Hematopoietic multipotent progenitor cell (in vitro differentiated cells): ENCODE measurements around the gene CLSTN2. TPM values are rescaled to one million over a fixed set of nuclear protein-coding genes. Genes with fewer than 3 reads are reported as not detected.
A peak's percentile ranks its signal among the peaks of the same experiment; 100 is the strongest.

Experiments used
- DNase-seq, 3 donors: peaks; one replicate each; pipeline ENCODE4 v3.0.0-alpha.2; 2011 to 2015; ENCODE audit warnings: low read depth in 2 of 3, low spot score in 2 of 3
- total RNA-seq: library from RNA; depleted of rRNA; stranded (reverse); fragments of >200 nt; gene quantifications from one replicate; pipeline ENCODE4 v1.2.3, GENCODE V29; 2012

The CLSTN2 gene
- under 0.01 TPM for total RNA-seq

DNA sequence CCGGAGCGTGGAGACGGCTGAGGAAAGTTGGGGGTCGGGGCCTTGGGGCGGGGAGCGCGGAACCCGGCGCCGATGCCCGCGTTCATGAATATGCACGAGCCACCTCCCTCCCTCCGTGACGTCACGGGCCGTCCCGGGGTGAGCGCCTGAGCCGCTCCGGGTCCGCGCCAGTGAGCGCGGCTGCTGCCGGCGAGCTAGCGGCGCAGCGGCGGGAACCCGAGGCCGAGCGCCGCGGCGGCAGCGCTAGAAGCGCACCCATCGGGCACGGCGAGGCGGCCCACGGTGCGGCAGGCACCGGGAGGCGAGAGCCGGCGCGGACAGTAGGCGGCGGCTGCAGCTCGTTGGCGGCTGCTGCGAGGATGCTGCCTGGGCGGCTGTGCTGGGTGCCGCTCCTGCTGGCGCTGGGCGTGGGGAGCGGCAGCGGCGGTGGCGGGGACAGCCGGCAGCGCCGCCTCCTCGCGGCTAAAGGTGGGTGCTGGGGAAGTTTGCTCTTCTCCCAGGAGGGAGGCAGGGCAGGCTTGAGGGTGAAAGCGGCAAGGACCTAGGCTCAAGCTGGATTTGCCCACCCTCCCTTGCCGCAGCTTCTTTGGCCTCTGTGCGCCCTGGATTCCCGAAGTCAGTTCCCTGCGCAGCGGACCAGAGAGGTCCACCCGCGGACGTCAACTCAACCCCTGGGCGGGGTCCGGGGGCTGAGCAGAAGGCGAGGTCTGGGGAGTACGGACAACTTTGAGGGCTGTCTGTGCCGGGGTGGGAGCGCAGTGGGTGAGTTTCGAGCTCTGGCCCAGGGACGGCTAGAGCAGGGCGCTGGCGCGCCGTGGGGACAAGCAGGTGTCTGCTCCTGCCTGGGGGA, at the start of gene CLSTN2:
TSS of gene CLSTN2 (plus strand) at position 170 of the 850 bp plus-strand sequence.
- peak in 2 of 3 donors; percentile 50 to 65 for DNase-seq

DNA sequence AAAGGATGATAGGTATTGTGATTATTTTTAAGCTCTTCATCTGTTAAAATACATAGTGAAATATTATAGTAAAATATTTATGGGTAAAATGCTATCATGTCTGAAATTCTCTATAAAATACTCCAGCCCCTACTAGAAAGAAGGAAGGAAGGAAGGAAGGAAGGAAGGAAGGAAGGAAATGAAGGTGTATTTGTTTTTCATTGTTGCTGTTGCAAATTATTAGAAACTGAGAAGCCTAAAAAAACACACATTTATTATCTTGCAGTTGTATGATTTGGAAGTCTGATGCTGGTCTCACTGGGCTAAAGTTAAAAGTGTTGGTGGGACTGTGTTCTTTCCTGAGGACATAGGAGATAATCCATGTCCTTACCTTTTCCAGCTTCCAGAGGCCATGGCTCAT, 47.6 kb upstream of the CLSTN2 start:
- no peak for DNase-seq

GRCh38 chr3:139888561-139889140, 46.3 kb upstream of the CLSTN2 start:
- DNase-seq = no peak

DNA sequence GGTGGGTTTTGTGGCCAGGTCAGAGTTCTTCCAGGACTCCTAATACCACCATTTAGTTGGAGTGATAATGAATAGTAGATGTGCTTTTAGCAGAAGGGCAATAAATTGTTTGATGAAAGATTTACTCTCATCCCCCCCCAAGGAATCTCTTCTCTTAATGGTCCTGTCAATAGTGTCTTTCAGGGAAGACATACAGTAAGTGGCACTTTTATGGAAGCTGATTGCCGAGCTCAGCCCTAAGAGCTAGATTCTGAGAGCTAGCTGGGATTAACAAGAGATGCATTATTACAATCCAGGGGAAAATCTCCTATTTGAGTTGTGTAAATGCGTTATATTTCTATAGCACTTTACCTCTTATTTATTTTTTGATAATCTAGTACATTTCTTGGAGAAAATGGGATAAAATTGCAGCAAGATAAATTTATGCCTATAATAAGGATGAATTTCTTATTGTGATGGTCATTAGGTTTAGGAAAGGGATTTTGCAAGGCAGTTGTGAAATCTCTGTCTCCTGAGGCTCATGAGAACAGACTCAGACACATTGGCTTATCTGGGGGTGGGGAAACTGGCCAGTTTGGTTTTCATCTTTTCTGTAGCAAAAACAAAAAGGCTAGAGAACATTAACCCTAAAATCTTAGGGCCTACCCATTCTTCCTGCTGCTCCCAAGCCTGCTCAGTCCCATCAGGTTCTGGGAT, 41.6 kb upstream of the CLSTN2 start:
- DNase-seq = no peak

DNA sequence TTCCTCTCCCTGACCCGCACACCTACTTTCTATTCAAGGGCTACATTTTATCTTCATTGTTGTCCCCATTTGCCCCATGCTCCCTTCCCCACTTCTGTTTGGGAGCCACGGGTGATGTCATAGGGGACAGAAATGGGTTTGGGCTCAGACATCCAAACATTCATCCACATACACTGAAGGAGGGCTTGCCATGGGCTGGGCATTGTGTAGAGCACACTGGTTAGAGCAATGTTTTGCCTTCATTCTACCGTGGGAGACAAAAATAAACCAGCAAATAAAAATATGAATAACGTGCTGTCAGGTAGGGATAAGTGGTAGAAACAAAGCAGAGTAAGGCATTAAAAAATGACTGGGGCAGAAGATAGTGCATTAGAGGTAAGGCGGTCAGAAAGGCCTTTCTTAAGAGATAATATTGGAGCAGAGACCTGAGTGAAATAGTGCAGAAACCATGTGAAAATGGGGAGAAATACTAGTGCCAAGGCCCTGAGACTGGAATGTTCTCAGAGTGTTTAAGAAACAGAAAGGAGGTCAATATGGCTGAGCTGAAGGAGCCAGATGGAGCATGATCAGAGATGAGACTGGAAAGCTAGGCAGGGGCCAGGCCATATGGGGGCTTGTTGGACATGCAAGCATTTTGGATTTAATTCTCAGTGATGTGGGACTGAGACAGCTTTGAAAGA, 40.9 kb upstream of the CLSTN2 start:
- no peak for DNase-seq

- no peak for DNase-seq
Measured at GRCh38 chr3:139894643-139894989, 40.4 kb upstream of the CLSTN2 start.

DNA sequence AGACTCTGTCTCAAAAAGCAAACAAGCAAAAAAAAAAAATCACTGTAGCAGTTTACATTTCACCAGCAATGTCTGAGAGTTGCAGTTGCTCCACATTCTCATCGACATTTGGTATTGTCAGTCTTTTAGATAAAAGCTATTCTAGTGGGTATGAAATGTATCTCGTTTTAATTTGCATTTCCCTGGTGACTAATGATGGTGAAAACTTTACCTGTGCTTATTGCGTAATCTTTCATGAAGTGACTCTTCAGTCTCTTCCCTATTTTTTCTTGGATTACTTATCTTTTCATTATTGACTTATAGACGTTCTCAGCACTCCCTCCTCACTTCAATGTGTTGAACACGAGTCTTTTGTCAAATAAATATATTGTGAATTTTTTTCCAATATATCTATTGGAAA, 37.2 kb upstream of the CLSTN2 start:
- DNase-seq = no peak

DNA sequence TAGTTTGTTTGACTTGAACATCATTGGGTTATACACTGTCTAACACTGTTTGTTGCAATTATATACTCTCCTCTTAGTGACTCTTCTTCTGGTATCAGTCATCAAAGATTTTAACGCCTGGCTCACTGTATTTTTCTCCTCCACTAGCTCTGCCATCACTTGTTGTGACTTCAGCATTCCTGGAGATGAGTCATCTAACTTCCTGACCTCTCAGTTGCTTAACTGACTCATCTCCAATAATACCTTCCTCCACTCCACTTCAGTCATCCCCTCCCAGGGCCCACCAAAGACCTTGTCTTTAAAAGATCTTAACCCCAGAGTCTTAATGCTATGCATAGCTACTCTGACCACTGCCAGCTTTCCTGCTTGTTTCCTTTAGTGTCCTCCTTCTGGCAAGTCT, 28.6 kb upstream of the CLSTN2 start:
- no peak for DNase-seq

- DNase-seq = no peak
Measured at GRCh38 chr3:139909811-139910210, 25.2 kb upstream of the CLSTN2 start.

- no peak for DNase-seq
Measured at GRCh38 chr3:139916271-139916670, 18.7 kb upstream of the CLSTN2 start.

DNA sequence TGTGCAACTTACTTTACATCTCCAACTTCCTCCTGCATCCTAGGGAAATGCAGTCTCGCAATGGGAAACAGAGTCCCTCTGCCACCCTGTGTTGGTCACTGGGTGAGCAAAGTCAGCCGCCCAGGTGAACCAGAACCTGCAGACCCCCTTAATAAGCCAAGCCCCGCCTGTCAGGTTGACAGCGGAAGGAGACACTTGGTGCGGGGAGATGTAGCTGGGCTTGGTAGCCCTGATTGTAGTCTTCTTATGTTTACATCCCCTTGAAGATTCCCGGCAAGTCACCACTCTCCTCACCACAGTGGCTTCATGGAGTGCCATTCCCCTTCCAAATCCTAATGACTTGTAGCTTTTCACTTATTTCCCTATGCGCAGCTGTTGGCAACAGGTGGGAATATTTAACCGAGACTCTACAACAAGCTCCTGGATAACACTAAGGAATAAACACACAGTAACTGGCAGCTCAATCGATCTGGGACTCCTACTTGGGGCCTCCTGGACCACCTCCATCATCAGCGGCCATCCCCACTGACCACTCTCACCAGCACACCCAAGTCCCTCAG, 17.7 kb upstream of the CLSTN2 start:
- no peak for DNase-seq

DNA sequence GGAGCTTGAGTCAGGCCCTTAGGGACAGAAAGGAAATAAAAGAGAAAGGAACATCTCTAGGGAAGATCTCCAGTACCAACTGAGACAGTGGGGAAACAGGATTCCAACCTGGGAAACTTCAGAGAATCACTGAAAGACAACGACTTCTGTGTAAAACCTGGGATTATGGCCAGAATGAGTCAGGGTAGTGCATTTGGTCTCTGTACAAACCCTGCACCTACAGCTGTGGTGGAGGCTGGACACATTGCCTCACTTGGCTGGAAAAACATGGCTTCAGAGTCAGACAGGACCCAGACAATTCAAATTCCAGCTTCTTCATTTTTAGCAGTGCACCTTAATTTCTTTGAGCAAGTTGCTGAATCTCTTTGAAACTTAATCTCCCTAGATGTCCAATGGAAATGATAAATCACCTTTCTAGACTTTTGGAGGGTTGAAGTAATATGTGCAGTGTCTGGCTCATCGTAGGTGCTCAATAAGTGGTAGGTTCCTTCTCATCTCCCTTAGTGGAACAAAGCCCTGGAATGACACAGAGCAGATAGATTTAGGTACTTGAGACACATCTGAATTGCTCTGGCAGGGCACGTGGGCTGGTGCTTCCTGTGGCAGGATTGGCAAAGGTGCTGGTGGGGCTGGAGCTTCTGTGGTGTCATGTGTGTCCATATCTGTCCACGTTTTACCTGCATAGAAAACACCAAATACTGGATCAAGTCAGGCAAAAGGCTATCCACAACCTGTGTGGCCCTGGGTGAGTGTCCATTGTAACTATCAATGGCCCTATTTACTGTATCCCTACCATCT, 6.1 kb upstream of the CLSTN2 start:
- no peak for DNase-seq

DNA sequence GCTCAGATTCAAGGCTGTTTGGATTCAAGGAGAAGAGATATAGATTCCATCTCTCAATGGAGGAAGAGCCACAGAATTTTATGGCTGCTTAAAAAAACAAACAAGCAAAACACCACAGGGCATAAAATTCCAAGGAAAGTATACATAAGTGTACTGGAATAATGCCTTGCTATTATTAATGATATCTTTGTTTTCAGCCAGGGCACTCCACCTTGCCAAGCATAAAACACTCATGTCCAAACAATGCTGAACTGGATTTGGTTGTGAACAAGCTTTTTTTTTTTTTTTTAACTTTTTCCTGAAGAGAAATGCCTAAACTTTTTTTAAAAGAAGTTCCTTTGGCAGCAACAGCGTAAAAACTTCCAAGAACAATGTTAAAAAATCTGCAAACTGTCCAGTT, 4.8 kb upstream of the CLSTN2 start:
- DNase-seq = no peak

DNA sequence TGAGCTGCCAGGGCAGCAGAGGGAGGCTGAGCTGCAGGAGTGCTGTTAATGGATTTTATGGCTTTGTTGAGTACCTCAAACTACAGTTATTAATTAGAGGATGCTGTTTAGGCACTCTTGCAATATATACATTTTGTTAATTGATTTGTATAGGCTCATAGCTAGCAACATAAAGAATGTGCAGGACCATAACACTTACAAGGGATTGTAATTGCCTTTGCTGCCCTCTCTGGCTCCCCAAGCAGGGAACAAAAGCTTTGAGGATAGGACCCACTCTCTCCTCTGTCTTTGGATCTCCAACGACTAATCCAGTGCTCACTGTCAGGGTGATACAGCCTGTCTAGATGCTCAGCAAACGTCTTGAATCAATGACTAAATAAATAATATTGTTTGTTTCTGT, 1.2 kb upstream of the CLSTN2 start:
- DNase-seq = no peak

DNA sequence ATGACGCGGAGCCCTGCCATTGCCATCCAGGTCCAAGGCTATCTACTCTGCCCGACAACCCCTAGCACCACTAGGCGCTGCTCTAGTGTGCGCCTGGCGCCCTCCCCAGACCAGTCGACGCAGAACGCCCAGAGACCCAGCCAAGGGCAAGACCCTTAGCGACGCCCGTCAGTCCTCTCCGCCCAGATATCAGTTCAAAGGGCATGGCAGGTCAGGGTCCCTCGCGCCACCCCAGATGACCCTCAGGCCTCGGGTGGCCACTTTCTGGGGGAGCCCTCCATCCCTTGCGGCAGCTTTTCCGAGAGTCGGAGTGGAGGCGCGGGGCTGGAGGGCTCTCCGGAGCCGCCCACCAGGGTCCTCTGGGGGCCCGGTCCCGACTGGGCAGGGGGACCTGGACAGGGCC, 371 bp upstream of the CLSTN2 start:
- DNase-seq = peak in 2 of 3 donors; percentile 67 to 71

DNA sequence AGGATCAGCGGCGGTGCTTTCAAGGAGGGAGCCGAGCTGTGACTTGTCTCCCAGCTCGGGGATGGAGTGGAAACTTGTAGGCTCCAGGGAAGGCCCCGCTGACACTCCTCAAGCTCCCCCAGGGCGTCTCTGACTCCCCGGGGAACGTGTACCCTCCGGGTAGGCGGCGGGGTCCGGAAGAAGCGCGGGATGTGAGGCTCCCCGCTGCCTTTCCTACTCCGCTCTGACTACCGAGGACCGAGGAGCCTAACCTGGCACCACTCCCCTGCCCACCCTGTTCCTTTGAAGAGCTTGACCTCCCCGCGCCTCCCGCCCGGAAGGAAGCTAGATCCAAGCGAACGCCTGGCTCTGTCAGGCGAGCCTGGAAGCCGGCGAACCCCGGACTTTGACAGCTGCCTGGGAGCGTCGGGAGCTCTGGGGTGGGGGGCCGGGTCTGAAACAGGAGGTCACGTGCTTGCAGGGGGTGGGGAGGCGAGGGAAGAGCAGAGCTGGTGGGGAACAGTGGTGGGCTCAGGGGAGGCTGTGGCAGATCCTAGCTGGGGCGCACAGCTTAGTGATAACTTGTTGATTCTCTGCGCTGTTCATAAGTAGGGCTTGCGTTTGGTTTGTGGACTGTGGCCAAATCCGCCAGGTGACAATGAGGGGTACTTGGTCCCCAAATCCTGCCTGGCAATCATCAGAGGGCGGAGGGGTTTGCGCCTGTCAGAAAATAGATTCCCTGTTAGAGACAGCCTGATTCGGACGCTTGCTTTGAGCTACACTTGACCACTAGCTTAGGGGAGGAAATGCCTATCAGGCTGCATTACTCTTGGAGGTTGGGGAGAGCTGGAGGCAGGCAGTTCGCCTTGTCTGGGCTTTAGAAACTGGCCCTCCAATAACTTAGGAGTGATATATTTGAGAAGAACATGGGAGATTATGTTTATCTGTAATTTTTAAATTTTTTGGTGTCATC, 1.2 kb downstream of the CLSTN2 start:
- peak in 1 of 3 donors; percentile 9 for DNase-seq

- peak in 2 of 3 donors; percentile 48 to 64 for DNase-seq
Measured at GRCh38 chr3:139937674-139938279, 2.8 kb downstream of the CLSTN2 start.

DNA sequence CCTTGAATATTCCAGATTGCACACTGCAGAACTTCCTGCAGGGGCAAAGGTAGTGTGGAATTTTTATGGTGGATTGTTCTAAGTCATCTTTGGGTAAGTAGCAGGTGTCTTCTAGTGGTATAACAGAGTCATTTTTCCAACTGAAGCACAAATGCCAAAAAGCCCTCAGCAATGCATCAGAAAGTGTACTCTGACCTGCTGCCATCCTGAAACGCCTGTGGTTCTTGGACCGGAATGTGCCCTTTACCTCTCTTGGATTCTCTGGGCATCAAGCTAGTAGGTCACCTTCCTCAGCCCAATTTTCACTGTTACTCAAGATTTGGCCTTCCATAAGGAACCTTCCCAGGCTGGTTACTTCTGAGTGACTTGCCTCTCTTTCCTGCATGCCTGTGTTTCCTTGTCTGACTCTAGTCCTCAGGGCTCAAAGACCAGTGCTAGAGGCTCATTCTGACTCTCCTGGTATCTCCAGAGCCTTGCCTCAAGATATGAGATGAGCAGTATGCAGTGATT, 4.8 kb downstream of the CLSTN2 start:
- DNase-seq = no peak
